Vagina (tissue), 2 donors: Measurements from ENCODE around the gene VANGL2.

Experiments used
- CTCF ChIP-seq, 3 experiments: fragments of 450-650 bp in 2 of 3; fragments of 200-600 bp in 1 of 3; sonication (generic) in 1 of 3; IDR thresholded peaks; one replicate each; pipeline ENCODE4 v1.5.1; 2017 to 2019; ENCODE audit warnings: antibody characterized with exemption in 3 of 3, mild to moderate bottlenecking in 2 of 3, moderate library complexity in 2 of 3
- POLR2AphosphoS5 ChIP-seq, 2 donors: sonication (generic); formaldehyde crosslinking; IDR thresholded peaks; one replicate each; pipeline ENCODE4 v1.9.0; 2017; ENCODE audit warnings: antibody characterized with exemption in 2 of 2, mild to moderate bottlenecking in 2 of 2, low read depth in 1 of 2; ENCODE audit not compliant: insufficient read depth in 1 of 2

DNA sequence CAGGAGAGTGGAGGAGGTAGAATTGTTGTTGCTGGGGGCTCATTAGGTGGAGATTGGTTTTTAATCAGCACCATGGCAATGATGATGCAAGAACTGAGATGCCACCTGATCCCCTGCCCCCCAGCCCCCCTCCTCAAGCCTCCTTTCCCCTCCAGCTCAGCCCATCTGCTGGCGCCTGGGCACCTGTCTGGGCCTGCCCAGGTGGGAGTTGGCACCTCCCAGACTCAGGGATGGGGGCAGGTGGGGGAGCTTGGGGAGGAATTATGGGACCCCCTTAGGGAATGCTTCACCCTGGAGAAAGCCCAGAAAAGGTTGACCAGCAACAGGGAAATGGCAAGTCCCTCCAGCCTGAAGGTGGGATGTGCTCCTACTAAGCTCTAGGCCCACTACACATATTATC is 35.0 kb upstream of the VANGL2 start:
- TF ChIP-seq CTCF (IDR thresholded peaks at IDR 0.05) (no peak), POLR2AphosphoS5 (IDR thresholded peaks at IDR 0.05; ENCODE audit: insufficient read depth in 1 of 2, low read depth in 1 of 2) (no peak)
